Urothelium cell line (cell line): ENCODE results near the gene TMC1.
"Not testable (repeated sequence)": the region's sequence is repeated elsewhere in the genome, so short reads cannot be mapped to it uniquely, and the experiment has no call there.

Experiments used
- DNase-seq: peaks from one replicate; pipeline ENCODE4 v3.0.0; 2011; ENCODE audit warnings: low spot score, mixed read lengths
- FAIRE-seq: peaks from 2 replicates; lab custom pipeline; 2011; peaks lifted over from hg19 to GRCh38; lab: Jason Lieb, UNC

TMC1 gene

DNA sequence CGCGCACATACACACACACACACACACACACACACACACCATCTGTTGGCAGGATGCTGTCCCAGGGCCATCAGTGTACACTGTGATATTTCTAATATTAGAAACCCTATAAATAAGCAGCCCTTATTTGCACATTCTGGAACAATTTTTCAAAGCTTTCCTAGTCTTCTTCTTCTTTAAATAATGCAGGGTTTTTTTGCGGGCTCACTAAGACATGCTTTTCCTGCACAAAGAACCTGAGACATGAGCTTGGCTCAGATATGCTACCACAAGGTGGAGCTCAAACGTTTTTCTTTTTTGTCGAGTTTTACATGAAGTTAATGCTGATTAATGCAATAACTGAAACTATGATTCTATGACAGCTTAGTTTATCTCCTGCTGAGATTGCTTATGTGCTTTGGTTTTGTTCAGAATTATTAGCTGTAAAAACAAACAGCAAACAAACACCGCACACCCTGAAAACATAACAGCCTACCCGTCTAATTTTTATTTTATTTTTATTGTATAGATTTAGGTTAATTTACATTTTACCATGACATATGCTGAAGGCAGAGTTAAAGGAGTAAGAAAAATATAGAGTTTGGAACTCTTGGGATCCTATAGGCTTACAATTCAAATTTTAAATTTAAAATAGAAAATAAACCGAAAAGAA is 335.7 kb downstream of the TMC1 start:
- FAIRE-seq: no peak
- DNase-seq: peak; percentile 46

DNA sequence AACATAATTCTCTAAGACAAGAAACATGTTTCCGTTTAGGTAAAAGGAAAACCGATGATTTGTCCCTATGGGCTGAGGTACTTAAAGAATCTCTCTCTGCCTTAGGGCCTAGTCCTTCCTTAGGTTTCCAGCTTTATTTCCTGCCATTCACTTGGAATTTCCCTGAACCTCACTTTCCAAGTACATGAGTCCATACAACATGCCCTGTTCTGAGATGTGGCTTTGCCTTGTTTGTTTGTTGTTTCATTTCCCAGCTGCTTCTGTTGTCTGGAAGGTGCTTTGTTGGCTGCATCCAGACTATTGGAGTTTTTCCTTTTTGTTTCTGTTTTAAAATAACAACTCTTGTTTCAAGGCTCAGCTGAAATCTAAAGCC is 336.2 kb downstream of the TMC1 start:
- FAIRE-seq (no peak), DNase-seq (no peak)

DNA sequence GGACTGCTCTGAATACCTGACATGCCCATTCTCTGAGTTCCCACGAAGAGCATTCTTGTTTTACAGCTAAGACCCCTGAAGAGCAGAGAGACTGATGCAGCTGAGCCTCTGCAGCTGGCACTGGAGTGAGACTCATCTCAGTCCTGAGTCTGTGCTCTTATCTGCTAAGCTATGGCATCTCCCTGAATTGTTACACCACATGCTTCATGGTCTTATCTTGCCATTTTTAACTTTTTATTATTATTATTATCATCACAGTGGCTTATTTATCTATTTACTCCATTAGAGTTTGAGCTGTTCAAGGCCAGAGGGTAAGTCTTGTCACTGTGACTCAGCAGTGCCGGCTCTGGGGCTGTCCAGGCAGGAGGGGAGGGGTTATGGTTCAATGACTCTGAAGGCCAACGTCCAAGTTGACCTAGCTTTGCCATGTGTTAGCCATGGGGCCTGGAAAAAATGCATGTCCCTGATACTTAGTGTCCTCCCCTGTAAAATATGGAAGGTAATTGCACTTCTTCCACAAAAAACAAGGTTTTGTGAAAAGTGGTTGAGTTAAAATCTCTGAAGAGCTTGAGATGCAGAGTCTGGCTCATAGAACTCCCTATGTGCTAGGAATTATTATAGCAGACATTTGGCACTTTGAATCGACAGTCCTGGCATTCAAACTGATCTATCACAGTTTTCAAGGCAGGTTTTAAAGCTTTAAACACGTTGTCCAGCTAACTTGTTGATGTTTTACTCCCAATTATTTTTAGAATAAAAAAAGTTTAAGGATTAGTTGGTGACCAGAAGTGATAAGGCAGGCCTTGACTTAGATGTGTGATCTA is 336.9 kb downstream of the TMC1 start:
- FAIRE-seq (no peak), DNase-seq (peak; percentile 12)

DNA sequence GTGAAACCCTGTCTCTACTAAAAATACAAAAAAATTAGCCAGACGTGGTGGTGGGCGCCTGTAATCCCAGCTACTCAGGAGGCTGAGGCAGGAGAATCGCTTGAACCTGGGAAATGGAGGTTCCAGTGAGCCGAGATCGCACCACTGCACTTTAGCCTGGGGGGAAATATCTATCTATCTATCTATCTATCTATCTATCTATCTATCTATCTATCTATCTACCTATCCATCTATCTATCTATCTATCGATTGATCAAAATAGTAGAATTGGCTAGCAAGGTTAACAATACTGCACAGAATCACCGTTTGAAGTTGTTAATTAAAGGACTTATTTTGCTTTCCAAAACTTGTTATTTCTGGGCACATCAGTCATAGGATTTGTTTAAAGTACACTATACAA is 341.4 kb downstream of the TMC1 start:
- not testable (repeated sequence) for FAIRE-seq, DNase-seq

DNA sequence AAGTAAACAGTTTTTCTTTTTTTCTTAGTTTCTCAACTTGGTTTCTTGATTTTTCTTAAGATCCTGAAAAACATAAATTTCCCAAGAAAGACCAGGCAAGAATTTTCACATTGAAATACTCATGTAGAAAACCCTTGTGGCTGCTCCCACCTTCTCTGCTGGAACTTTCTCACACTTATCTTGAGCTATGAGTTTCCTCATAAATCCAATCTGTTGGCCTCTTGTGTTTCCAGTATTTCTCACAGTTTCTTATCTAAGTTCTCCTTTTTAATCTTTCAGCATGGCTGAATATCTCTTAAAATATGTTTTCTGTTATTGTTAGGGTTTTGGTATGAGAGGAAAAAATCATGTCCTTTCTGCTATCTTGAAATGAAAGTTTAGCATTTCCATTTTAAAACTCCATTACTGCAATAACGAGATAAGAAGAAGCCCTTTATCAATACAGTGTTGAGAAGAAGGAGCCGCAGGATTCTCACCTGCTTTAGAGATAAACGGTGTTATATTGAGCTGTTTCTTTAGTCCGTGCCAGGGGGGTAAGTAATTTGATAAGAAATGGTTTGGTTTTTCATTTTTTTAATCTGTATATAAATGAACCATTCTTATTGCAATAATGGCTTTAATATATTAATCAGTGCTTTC is 342.2 kb downstream of the TMC1 start:
- DNase-seq (no peak), FAIRE-seq (no peak)

DNA sequence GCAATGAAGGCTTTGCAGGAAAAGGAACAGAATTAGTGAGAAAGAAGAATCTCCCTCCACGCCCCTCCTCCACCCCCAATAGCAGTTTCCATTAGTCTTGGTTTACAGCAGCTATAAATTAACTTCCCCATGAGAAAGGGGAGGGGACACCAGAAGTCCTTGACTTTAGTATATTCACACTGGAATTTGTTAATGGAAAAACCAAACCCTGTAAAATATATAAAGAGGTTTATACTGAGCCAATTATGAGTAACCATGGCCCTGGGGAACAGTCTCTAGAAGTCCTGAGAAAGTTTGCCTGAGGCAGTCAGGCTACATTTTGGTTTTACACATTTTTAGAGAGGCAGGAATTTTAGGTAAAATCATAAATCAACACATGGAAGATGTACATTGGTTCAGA is 342.9 kb downstream of the TMC1 start:
- DNase-seq (no peak), FAIRE-seq (no peak)

DNA sequence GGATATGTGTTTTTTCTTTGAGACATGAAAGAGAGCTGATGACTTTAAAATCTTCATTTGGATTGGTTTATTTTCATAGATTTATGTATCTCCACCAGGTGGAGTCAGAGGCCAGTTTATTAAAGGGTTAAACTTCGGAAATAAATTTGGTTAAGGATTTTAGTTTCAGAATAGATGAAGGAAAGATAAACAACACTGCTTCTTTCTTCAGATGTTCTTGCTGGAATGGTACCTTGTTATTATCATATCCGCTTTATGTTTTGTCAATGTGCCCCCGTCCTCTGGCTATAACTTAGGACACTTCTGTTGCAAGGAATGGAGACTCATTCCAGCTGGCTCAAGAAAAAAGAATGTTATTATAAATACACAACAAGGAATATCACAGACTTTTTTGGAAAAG is 350.3 kb downstream of the TMC1 start:
- peak; percentile 19 for DNase-seq
- FAIRE-seq: no peak

DNA sequence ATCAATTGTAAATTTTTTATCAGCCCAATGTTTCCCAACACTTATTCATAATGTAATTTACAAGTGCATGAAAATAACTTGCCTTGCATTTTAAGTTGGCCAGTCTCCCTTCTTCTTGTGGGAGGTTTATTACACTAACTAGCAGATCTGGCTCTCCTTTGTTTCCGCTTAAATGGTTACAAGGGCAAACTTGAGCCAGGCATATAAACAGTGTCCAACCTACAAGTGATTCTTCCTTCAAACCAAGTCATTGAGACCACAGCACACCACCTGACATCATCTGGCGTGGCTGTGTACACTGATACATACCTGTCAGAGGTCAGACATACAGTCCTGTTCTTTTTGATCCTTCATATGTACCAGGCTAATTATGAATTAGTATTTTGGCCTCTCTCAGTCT is 351.3 kb downstream of the TMC1 start:
- no peak for FAIRE-seq
- DNase-seq: no peak

DNA sequence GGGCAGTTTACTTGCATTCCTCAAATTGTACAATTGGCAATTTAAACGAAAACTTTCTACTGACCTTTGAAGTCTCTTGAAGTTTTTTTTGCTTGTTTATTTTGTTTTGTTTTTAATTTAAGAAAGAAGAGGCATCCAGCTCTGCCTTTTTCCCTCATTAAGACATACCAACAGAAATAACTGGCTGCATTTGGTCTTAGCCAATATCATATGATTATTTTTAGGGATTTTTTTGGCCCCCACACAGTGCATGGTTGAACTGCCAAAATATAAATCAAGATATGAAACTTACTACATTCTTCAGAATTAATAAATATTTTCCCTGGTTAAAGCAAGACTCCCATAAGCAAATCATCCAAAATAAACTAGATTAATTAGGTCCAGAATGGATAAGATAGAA is 352.0 kb downstream of the TMC1 start:
- FAIRE-seq (no peak), DNase-seq (no peak)

DNA sequence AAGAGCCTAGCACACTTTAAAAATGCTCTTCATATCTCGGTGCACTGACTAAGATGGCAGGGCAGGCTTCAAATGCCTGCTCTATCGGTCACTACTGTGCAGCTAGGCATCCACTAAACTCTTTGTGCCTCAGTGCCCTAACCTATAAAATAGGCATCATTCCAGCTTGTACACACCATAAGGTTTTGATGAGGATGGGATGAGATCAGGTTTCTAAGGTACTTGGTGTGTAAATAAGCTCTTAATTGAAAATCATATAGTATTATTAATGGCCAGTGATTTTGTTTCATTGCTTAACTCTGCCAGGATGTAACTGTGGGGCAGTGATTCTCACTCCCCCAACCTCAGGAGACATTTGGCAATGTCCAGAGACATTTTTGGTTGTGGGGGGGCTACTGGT is 352.9 kb downstream of the TMC1 start:
- DNase-seq (no peak), FAIRE-seq (no peak)

DNA sequence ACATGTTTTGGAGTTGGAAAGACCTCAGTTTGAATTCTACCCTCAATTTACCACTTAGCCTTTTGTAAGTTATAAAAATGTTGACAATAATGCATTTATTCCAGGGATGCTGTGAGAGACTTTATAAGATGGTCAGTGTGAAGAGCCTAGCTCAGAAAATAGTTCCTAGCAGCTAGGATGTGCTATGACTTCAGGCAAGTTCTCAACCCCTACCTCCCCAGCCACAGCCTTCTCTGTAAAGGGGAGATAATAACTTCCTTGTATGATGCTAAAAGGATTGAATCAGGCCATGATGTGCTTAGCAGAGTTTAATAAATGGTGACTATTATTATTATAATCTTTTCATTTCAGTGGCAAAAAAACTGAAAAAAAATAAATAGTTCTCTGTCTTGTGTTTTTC is 353.8 kb downstream of the TMC1 start:
- DNase-seq (no peak), FAIRE-seq (no peak)

DNA sequence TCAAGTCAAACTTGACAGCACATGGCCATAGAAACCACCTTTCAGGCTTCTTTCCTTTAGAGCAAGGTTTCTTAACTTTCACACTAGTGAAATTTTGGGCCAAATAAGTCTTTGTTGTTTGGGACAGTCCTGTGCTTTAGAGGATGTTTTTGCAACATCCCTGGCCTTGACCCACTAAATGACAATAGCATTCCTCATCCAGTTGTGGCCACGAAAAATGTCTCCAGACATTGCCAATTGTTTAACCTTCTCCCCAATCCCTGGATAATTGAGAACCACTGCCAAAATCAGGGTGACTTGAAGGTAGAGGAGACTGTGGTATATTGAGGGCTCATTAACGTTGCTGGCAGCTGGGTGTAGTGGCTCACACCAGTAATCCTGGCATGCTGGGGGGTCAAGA is 359.4 kb downstream of the TMC1 start:
- FAIRE-seq: no peak
- DNase-seq: no peak

DNA sequence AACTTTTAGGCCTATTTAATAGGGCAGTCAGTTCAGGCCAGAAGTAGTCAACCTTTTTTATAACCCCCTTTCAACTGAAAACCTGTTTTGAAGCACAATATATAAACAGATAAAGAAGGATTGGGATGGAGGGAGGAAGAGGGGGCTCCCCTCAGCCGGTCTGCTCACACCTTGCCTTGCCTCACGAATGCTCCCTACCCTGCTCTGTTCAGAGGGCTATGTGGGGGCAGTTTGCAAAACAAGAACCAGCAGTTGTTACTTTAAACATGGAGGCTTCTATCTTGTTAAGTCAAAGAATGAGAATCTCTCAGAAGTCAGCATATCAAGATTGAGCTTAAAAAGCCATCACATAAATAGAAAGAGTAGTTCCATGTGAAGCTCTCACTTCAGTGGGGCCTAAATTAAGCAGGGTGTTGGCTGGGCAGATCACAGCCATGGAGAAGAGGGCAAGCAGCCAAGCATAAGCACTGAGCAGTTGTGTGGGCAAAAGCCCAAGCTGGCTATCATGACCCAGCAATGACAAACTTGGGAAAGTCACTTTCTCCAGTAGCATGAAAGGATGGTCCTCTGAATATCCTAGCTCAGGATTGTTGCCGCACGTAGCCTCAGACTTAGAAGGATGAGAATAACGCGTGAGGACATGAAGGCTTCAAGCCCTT is 360.8 kb downstream of the TMC1 start:
- FAIRE-seq: no peak
- no peak for DNase-seq

DNA sequence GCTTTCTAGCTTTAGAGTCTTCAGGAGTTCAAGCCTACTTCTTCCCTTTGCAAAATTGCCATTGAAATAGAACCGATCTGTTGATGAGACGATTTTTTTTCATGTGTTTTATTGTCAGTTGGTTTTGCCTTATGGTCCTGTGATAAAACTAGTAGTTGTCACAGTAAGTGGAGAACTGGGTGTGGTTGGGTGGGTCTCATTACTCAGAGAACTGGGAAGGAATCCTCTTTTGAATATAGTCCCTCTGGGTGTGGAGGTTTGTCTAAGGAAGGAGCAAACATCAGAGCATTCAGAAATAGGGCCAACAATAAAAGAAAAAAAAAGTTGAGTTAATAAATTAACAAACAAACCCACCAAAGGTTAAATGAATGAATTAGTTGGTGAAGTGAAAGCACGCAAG is 362.5 kb downstream of the TMC1 start:
- no peak for FAIRE-seq
- DNase-seq: no peak

DNA sequence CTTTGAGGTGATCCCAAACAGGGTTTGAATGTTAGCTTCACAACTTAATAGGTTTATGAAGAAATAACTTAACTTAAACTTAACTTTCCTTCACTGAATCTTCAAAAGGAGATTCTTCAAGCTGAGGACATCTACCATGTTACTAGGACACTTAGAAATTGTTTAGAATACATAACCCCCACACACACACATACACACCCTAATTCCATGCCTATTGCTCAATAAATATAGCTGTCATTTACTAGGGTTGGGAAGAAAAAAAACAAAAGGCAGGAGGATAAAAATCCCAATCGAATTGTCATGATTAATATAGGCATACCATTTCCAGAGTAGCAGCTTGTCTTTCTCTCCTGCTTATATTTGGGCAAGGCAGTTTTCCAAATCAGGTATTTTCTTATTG is 363.1 kb downstream of the TMC1 start:
- FAIRE-seq (no peak), DNase-seq (no peak)
